Amniotic stem cell (primary cell): Measurements from ENCODE around the gene LAYN.

Experiments used
- DNase-seq: peaks from one replicate; lab custom pipeline; 2025; lab: John Stamatoyannopoulos, UW

Gene LAYN

DNA sequence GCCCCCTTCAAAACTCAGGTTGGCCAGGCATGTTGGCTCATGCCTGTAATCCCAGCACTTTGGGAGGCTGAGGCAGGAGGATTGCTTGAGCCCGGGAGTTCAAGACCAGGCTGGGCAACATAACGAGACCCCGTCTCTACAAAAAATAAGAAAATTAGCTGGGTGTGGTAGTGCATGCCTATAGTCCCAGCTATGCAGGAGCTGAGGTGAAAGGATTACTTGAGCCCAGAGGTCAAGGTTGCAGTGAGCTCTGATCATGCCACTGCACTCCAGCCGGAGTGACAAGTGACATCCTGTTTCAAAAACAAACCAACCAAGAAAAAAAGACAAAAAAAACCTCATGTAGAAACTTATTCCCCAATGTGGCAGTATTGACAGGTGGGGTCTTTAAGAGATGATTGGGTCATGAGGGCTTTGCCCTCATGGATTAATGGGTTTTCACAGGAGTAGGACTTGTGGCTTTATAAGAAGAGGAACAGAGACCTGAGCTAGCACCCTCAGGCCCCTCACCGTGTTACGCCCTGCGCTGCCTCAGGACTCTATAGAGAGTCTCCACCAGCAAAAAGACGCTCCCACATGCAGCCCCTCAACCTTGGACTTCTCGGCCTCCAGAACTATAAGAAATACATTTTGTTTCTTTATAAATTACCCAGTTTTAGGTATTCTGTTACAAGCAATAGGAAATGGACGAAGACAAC, 22.3 kb downstream of the LAYN start:
- DNase-seq: no peak

DNA sequence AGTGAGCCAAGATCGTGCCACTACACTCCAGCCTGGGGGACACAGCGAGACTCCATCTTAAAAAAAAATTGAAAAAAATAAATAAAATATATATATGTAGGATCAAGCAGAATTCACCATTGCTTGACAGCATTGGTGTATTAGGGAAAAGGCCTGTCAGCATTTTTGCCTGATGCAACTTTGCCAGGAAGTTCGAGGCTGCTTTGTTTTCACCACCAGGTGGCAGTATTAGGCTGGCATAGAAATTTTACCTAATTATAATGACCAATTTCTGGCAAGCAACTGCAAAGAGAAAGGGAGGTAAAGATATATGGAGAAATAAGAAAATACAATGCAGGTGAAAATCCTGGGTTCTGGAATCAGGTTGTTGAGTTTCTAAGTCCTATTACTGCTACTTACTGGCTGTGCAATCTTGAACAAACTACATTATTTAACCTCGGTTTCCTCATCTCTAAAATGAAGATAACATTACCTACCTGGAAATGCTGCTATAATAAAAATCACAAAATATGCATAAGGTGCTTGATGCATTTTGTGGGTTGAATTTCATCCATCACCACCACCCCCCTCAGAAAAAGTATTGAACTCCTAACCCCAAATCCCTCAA, 24.7 kb downstream of the LAYN start:
- peak; percentile 68 for DNase-seq

DNA sequence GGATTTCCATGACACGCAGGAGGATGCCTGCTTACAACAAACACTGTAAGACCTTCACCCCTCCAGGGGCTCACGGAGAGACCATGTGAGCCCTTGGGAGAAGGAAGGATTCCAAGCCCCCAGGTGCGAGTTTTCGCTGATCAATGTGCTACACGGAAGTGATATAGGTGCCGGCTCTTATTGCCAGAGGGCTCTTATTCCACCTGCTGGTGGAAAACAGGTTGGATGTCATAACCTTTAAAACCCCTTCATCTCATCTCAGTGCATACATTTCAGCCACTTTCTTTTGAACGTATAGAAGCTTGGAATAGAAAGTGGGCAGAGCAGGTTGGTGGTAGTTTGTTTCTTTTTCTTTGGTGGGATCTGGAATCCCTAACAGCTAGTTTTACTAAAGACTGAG, 25.8 kb downstream of the LAYN start:
- no peak for DNase-seq

DNA sequence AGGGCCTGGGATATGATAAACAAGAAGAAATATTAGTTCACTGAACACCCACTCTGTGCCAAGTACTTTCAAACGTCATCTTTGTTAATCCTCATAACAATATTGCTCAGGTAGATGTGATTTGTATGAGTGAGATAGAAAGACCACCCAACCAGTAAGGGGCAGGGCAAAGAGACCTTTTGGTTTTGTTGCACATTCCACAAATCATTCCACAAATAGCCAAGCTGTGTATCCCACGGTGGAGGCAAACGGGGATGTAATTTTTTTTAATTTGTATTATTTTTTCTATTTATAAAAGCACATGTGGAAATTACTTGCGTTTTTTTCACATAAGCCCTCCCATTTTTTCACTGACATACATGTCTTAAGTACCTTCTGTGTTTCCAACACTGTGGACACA, 29.0 kb downstream of the LAYN start:
- DNase-seq: no peak

DNA sequence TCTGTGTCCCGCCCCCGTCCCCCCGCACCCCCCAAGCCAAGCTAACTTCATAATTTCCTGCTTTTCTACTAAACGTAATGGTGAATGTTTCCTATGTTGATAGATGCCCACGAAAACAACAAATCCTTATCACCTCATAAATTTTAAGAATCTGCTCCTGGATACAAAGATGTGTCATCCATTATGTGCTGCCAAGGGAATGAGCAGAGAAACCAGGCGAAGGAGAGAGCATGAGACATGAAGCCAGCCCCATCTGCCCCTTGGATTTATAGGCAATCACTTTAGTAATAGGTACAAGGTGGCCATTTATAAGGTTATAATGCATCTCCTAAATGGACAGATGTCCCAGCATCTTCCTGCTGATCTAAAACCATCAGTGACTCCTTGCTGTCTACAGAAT, 30.3 kb downstream of the LAYN start:
- no peak for DNase-seq

DNA sequence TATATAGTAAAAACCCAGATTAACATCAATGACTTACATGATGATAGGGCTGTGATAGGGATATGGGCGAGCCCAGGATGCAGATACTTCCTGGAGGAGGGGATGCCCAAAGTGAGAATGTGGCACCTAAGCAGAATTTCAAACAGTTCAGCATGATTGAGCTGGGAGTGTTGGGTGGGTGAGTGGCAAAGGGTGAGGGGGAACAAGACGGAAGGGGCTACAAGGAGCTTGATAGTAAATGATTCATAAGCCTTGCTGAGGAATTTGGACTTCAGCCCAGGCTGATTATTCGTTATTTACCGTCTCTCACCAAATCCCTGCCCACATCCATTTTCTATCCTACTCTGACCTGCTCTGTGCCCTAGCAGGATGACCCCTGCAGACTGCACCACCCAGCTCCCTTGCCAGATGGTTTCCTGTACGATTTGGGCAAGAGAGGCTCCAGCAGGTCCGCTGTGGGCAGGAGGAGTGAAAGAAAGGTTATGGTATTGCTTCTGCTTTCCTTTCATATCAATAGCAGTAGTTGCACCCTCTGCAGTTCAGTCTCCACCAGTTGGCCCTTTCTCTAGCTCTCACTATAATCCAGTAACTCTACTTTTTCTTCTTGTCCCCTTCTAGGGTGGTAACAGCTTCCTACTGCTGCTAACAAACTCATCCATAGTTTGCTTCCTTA, 31.4 kb downstream of the LAYN start:
- no peak for DNase-seq

DNA sequence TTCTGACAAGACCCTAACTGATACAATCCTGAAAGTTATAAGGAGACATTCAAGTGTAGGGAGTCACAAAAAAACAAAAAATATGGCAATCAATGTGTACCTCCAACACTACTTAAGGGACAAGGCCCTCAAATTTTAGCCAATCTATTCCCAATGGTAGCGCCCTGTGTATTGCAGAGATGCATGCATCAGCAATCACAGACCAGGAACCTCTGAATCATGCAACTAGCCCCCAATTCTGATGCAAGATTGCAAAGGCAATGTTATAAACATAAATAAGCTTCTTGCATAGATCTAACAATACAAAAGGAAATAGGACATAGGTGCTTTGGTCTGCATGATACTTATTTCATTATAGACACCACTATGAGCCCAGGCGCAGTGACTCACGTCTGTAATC, 32.1 kb downstream of the LAYN start:
- no peak for DNase-seq

DNA sequence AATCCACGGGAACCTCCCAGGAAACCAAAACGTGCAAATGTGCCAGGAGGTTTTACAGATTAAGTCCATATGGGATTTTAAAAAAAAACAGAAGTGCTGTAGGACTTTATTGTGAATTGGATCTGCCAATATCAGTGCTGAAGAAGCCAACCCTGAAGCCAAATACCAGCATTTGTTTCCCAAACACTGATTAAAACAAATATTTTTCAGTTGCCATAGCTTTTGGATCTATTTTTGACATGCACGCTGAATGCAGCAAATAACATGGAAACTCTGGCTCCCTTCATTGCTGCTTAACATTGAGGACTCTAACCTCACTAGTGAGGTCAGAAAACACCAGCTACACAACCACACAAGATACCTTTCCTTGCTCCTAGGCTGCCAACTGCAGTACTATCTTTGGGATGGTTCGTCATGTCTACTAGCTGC, 33.3 kb downstream of the LAYN start:
- no peak for DNase-seq

DNA sequence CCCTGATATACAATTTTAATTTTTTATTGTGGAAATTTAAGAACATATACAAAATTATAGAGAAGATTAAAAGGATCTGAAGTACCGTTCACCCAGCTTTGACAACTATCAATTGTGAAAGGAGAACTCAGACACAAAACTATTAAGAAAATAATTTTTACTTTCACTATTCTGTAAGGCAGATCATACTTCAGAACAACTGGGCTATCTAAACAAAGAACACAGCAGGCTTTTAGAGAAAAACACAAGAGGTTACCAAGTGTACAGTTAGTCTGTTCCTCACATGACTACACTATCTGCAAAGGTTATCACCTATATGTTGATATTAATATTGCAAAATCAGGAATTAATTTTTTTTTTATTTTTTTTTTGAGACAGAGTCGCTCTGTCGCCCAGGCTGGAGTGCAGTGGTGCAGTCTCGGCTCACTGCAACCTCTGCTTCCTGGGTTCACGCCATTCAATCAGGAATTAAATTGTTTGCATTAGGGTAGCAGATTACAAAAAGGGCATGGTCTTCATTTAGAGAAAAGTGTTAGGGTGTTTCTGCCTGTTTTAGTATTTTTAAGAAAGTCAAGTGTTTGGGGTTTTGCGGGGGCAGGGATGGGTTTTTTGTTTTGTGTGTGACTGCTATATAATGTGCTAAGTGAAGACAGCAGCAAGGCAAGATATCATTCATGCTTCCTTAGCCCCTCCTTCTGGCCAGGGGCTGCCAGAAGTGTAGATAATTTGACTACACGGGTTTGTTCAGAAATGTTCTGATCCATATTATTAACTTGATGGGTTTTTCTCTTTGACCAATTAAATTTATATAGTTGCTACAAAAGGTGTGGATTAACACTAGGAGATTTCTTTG, 34.1 kb downstream of the LAYN start:
- no peak for DNase-seq

DNA sequence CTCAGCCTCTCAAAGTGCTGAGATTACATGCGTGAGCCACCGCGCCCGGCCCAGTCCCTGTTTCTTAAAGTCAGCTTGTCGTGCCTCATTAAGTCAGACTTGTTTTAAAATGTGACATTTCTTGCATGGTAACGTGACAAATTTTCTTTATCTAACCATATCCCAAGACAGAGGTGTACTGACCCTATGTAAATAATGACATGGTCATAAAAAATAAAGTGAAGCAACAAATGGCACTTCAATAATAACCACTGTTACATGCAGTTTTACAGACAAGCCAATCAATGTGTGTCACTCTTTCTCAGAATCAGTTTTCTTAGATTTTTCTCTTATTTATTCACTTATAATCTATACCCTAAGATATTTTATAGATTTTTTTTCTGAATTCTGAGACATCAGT, 35.2 kb downstream of the LAYN start:
- DNase-seq: no peak

DNA sequence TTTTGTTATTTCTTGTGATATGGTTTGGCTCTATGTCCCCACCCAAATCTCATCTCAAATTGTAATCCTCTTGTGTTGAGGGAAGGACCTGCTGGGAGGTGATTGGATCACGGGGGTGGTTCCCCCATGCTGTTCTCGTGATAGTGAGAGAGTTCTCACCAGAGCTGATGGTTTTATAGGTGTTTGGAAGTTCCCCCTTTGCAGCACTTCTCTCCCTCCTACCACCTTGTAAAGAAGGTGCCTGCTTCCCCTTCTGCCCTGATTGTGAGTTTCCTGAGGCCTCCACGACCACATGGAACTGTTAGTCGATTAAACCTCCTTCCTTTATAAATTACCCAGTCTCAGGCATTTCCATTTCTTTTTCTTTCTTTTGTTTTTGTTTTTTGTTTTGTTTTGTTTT, 37.3 kb downstream of the LAYN start:
- DNase-seq: no peak

DNA sequence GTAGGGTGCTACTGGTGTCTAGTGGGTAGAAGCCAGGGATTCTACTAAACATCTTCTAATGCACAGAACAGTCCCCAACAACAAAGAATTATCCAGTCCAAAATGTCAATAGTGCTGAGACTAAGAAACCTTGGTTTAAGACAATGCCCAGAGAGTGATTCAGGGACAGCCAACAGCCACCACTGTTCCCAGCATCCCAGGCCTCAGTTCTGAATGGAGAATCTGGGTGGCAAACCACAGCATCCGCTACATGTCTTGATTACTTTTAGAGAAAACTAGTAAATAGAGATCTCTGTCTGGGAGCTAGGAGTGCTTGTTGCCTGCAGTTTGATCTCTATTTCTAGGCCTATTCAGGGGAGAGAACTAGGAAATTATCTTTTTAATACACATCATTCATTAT, 40.8 kb downstream of the LAYN start:
- no peak for DNase-seq

DNA sequence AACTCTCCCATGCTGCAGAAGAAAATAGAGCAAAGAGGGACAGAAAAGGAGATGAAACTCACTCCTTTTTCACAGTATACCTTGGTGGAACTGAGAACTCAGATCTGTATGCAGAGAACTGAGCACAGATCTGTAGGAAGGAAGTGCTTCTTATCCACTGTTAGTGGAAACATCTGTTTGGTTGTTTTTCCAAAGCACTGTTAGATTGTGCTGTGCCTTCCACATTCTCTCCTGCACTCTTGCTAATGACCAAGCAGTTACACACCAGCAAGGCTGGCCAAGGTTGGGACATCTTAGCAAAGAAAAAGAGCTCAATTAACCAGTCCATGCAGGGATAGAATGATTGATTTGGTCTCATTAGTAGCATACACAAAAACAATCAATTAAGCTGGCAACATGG, 41.6 kb downstream of the LAYN start:
- DNase-seq: no peak

DNA sequence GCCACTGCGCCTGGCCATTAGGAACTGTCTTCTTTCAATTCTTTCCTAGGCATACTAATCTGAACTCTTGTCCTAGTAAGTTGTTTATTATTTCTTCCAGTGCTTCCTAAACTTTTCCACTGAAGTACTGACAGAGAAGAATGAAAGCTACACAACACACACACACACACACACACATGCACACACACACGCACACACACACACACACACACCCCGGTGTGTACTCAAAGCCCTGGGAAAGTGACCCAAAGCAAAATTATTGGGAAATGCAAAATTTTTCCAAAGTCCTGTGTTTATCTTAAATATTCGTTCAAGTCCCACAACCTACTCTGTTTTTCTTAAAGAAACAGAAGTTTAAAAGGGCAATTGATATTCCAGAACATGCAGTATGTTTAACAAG, 42.4 kb downstream of the LAYN start:
- DNase-seq: no peak

DNA sequence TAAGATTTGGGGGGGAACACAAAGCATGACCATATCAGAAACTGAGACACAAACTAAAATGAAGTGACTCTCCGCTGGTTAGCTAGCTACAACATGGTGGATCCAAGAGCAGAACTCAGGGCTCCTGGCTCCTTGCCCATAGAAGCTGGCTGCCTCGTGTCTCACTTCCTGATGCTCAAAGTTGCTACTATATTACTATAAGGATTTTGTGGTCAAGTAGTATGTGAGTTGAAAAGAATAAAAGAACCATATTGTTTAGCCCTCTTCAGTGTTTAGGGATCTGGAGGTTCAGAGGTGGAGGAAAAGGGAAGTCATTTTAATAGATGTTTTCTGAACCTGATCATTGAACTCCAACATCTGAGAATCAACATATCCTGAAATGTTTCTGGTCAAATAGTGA, 44.9 kb downstream of the LAYN start:
- no peak for DNase-seq

DNA sequence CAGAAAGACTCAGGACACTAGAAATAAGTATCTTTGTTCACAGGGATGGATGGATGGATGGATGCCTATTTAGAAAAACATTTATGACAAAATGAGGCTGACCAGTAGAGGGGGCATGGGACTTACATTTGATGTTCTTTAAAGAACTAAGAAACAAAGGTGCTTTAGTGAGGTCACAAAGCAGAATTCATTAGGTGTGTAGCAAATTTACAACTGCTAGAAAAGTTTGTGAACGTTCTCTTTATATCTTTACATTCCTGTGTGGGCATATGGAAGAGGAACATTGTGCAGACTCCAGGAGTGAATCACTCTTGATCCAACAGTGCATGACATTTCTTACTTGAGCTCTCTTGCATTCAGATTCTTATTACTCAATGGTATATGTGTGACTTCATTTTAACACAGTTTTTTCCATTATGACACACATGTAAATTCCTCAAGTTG, 45.9 kb downstream of the LAYN start:
- DNase-seq: no peak

DNA sequence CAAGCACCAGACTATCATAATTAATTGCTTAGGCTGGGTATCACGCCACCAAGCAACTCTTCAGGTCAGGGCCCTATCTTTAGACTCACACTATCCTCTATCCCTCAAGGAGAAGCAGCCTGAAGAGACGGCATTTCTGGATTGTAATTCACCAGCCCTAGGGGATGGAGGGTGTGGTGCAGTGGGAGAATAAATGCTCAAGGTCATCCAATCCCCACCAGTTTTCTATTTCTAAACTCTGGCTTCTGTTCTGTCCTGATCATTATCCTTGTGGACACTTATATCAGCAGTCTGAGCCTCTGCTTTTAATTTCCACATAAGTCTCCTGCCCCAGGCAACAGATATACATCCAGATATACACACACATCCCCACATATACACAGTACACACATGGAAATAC, 48.6 kb downstream of the LAYN start:
- DNase-seq: no peak

DNA sequence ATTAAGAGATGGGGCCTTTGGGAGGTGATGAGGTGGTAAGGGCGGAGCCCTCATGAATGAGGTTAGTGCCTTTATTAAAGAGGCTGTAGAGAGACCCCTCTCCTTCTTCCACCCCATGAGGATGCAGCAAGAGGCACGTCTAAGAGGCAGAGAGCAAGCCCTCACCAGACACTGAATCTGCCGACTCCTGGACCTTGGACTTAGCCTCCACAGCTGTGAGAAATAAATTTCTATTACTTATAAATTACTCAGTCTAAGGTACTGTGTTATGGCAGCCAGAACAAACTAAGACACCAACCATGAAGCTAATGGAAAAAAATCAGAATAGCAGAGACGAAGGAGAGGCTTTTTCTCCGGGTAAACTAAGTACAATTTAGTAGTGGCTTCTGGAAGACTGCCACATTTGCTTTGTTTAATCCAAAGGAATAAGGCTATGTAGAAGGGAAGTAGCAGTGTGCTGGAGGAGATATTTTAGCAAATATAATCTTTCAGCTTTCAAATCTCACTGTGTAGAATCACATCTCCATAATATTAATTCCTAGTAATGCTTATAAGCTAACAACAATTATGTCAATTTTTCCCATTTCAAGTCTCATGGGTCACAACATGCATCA, 49.5 kb downstream of the LAYN start:
- DNase-seq: no peak

DNA sequence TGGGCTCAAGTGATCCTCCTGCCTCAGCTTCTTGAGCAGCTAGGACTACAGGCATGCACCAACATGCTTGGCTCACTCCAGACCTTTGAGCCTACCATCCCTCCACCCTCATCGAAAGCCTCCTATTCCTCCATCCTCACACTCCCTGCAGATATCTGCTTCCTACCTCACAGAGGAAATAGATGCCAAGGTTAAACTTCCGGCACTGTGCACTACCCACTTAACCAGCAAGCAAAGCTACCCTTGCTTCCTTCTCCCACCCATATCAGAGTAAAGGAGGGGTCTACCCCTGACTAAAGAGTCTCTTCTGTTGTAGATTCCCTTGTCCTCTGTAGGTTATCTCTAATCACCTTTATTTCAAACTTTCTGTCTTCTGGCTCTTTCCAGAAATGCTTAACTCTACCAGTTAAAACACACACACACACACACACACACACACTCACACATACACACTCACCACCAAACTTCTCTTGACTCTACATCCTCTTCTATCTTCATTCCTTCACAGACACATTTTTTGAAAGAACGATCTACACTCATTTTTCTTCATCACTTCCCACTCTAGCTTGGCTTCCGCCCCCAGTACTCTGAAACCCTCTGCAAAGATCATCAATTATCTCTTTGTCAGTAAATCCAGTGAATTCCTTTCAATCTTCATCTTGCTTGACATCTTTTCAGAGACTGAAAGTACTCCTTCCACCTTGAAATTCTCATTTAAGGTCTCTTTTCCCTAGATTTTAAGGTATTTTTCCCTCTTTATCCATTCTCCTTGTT, 50.9 kb downstream of the LAYN start:
- DNase-seq: no peak

DNA sequence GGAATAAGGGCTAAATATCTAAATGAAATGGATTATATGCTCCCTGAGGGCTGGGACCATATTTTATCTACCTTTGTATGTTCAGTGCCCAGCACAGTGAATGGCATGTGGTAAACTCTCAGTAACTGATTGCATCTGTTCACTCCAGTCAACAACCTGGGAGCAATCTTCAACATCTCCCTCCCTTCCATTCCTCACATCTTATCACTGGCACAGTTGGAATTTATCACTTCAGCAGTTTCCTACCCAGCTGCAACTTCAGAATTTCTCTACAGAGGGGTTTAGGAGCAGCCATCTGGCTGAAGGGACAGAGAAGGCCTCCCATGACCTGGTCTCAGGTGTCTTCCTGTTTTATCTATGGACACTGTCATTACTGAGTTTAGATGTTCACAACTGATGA, 52.0 kb downstream of the LAYN start:
- DNase-seq: no peak

DNA sequence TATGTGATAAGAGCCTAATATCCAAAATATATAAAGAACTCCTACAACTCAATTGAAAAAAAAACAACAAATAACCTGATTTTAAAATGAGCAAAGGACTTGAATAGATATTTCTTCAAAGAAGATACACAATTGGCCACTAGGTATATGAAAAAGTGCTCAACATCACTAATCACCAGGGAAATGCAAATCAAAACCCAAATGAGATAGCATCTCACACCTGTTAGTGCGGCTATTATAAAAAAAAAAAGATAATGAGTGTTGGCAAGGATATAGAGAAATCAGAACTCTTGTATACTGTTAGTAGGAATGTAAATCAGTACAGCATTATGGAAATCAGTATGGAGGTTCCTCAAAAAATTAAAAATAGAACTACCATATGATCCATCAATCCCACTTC, 55.8 kb downstream of the LAYN start:
- DNase-seq: no peak
